AG09319 (cell line): ENCODE results near the gene RAI1.
A peak's percentile ranks its signal among the peaks of the same experiment; 100 is the strongest.

Source experiments
- DNase-seq: peaks from one replicate; pipeline ENCODE4 v3.0.0-alpha.2; 2010; ENCODE audit warnings: low read depth; ENCODE audit errors: extremely low read depth
- TF ChIP-seq, protein P1 (sequence below): IDR thresholded peaks from 2 replicates; pipeline ENCODE4 v1.5.1; 2011; ENCODE audit warnings: low read depth, mild to moderate bottlenecking, inconsistent platforms, low read length, moderate library complexity

Gene RAI1

GRCh38 chr17:17737961-17738894 is 57.0 kb downstream of the RAI1 start:
- TF ChIP-seq, protein P1, sequence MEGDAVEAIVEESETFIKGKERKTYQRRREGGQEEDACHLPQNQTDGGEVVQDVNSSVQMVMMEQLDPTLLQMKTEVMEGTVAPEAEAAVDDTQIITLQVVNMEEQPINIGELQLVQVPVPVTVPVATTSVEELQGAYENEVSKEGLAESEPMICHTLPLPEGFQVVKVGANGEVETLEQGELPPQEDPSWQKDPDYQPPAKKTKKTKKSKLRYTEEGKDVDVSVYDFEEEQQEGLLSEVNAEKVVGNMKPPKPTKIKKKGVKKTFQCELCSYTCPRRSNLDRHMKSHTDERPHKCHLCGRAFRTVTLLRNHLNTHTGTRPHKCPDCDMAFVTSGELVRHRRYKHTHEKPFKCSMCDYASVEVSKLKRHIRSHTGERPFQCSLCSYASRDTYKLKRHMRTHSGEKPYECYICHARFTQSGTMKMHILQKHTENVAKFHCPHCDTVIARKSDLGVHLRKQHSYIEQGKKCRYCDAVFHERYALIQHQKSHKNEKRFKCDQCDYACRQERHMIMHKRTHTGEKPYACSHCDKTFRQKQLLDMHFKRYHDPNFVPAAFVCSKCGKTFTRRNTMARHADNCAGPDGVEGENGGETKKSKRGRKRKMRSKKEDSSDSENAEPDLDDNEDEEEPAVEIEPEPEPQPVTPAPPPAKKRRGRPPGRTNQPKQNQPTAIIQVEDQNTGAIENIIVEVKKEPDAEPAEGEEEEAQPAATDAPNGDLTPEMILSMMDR = no peak
- DNase-seq = no peak

DNA sequence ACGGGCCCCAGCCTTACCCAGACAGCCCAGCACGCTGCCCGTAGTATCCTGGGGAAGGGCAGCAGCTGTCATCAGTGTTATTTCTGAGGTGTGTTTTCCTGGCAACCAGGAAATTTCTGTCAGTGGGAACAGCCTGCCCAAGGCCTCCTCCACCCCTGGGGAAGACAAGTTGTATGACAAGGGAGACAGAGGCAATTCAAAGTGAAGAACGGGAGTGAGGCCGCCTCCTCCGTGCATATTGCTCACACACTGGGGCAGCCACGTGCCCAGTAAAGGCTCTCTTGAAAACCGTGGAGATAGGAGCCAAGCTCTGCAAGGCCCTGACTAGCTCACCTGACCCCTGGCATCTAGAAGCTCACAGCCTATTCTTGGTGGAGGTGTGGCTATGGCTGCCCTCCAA is 57.6 kb downstream of the RAI1 start:
- TF ChIP-seq, protein P1 = no peak
- DNase-seq = no peak

DNA sequence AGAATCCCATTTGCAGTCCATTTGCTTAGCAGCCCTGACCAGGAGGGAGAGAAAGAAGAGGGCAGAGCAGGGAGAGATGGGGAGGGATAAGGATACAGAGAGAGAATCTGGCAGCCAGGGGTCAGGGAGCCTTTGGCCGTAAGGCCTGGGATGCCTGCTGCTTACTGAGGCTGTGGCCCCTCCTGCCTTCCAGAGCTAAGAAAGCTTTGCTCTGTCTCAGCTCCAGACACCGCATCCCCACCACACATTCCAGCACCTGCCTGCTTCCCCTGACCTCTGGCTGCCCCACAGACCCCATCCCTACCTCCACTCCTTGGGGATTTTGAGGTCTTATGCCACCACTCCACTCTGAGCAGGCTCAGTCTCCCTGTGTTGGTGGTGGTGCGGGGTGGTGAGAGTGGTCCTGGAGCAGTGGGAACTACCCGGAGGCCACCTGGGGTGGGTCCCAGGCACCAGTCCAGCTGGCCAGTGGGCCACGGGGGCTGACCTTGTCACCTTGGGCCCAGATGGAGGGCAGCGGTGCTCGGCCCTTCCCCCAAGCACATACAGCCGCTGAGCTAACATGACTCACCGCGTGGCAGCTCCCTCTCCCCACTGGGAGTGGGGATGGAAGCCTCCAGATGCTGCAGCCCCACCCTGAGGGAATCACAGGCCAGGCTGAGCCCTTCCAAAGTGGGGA is 58.3 kb downstream of the RAI1 start:
- TF ChIP-seq, protein P1 = no peak; the same call in 1 of the 2 replicates
- DNase-seq = no peak

DNA sequence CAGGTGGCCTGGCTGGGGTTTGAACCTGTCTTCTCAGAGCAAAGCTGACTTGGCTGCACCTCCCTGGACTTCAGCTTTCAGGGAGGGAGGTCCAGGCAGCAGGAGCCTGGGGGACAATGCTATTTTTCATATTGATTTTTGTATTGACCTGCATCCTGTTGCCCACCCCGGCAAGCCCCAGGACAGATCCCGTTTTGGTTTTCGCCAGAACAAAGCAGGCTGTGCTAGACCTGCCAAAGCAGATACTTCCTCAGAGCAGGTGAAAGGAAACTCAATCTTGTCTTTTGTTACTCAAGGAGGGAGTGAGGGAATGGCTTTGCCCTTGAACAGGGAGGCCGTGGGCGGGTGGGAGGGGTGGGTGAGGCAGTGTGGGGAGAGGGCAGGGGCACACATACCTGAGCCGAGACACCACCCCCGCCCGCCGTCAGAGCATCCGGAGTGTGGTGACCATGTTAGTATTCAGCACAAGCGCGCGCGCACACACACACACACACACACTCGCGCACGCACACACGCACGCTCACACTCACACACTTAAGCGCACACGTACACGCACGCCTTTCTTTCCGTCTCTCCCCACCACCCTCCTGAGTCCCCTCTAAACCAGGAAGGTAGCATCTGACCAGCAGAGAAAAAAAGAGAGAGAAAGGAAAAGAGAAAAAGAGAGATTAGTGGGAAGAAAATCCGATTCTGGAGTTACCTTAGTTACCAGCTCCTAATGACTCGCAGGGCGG is 59.5 kb downstream of the RAI1 start:
- no peak for DNase-seq
- TF ChIP-seq, protein P1 = no peak

DNA sequence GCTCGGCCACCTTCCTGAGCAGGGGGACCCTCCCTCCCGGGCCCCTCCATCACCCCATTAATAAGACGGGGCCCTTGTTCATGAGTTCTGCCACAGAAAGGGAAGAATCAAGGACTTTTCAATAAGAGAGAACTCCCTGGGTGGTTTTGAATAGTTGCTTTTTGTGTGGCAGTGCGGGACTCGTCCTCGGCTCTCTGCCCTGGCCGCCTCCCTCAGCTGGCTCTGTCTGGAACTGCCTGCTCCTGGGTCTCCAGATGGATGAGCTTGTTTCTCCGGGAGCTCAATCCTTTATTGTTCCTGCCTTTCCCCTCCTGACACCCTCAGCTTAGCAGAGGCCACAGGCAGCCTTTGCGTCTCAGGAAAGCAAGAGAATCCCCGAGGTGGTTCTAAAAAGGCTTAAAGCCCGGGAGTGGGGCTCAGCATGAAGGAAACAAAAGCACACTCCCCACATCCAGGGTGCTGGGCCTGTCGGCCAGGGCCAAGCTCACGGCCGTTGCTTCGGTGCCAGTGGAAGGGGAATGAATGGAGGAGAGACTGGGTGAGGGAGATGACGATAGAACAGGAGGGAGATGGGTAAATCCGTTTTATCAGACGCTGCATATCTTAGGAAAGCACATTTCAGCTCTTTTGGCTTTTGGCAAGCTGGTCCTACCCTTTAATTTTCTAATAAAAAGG is 60.2 kb downstream of the RAI1 start:
- TF ChIP-seq, protein P1 = peak; percentile 33
- no peak for DNase-seq

GRCh38 chr17:17742133-17742621 is 60.9 kb downstream of the RAI1 start:
- TF ChIP-seq, protein P1 = no peak
- DNase-seq = no peak
